ENCODE data around the gene SIGLEC9.

GRCh38 chr19:51116736-51117286, 7.9 kb upstream of the SIGLEC9 start:
- TF ChIP-seq YY1 (IDR thresholded peaks at IDR 0.05; ENCODE audit: insufficient read depth, insufficient read length) (no peak), SUZ12 (IDR thresholded peaks at IDR 0.05; ENCODE audit: extremely low read depth, insufficient read depth, insufficient read length) (no peak), ZNF274 (IDR thresholded peaks at IDR 0.05; ENCODE audit: low read depth, low read length) (no peak)
